Measurements from ENCODE around the gene HIP1.
"Not testable (repeated sequence)": the region's sequence is repeated elsewhere in the genome, so short reads cannot be mapped to it uniquely, and the experiment has no call there.

HIP1 gene

DNA sequence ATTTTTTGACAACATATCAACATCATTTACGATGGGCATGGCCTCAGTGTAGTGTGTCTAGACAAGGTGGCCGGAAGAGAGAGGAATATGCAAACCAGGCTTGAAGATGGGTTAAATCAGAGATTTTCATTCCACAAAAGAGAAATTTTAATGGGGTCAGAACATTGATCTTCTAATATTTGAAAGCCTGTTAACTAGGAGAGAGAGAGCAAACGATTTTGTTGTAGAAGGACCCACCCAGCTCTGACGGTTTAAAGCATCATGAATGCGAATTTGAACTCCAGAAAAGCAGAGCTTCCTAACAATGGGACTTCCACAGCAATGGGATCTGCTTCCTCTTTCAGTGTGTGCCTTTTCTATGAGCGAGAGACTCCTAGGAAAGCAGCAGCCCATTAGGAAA lies 246.7 kb downstream of the HIP1 start, which contains the start of gene SPDYE5:
SPDYE5 (plus strand) TSS at position 301 of the 400 bp plus-strand sequence. CDS start 1,728 bp downstream, outside the sequence.
- DNase-seq (ENCODE audit: extremely low read depth, low read depth): not testable (repeated sequence)

DNA sequence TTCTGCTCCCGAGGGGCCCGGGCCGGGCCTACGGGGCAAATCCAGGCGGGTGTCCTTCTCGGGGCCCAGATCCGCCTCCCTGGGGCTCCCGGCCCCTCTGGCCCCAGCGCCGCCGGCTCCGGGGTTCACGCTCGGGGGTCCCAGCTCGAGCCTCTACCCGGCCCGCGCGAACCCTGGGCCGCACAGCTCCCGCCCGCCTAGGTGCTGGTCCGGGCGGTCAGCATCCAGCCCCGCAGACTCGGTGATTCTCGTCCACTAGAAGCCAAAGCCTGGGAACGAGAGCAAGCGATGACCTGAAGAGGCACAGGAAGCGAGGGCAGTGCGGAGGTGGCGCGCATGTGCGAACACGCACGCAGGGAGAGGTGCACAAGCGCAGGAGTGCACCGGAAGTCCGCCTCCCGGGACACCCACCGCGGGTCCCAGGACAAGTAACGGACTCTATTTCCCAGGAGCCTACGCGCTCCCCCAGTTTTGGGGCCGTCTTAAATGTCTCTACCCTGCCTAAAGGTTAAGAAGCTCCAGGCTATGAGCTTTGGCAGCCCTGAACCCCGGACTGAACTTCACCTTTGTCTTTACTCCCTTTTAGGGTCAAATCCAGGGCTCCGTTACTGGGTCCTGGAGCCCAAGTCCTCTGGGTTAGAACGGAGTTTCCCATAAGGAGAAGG lies 252.6 kb downstream of the HIP1 start, which contains the start of gene POM121C:
POM121C (minus strand) TSS at position 321 of the 665 bp plus-strand sequence. CDS start 44,803 bp downstream, outside the sequence.
- peak; percentile 71 for DNase-seq (ENCODE audit: extremely low read depth, low read depth)

- DNase-seq (ENCODE audit: extremely low read depth, low read depth): not testable (repeated sequence)
These were observed 253.3 kb downstream of the HIP1 start for GRCh38 chr7:75485355-75485978.

Data from AG09319 (cell line).